GM23338 (cell line): ENCODE results near the gene VSIR. TPM values are rescaled to one million over a fixed set of nuclear protein-coding genes. Genes with fewer than 3 reads are reported as not detected.

Experiments used
- ATAC-seq: fragments of 200-7000 bp; cut with Tn5 transposase; 3 replicates; pipeline ENCODE4 v1.9.1; 2020
- DNase-seq: peaks from one replicate; pipeline ENCODE4 v3.0.0-alpha.2; 2015; ENCODE audit warnings: low spot score
- H2AFZ ChIP-seq: fragments of 200-600 bp; sonication (generic); 2 replicates; pipeline ENCODE4 v1.8.0; 2016; ENCODE audit warnings: antibody characterized with exemption, mild to moderate bottlenecking, moderate library complexity
- H3F3A ChIP-seq: fragments of 200-600 bp; sonication (generic); replicated peaks from 2 replicates; pipeline ENCODE4 v1.8.0; 2017; ENCODE audit warnings: antibody characterized with exemption, mixed run types, low read depth
- H3K27ac ChIP-seq: fragments of 200-600 bp; sonication (generic); 2 replicates; pipeline ENCODE4 v1.6.1; 2016; ENCODE audit warnings: low read depth
- H3K27me3 ChIP-seq: fragments of 200-600 bp; sonication (generic); 2 replicates; pipeline ENCODE4 v1.8.0; 2016; ENCODE audit warnings: mild to moderate bottlenecking, mixed run types, moderate library complexity; ENCODE audit not compliant: insufficient read depth
- H3K36me3 ChIP-seq: fragments of 200-600 bp; sonication (generic); 2 replicates; pipeline ENCODE4 v1.8.0; 2016; ENCODE audit warnings: mild to moderate bottlenecking; ENCODE audit not compliant: insufficient read depth
- H3K4me1 ChIP-seq: fragments of 200-600 bp; sonication (generic); 2 replicates; pipeline ENCODE4 v1.8.0; 2016; ENCODE audit warnings: mild to moderate bottlenecking, moderate library complexity; ENCODE audit not compliant: insufficient read depth
- H3K4me2 ChIP-seq: fragments of 200-600 bp; sonication (generic); 2 replicates; pipeline ENCODE4 v1.7.1; 2017; ENCODE audit warnings: mixed run types
- H3K4me3 ChIP-seq: fragments of 200-600 bp; sonication (generic); 2 replicates; pipeline ENCODE4 v1.6.1; 2016; ENCODE audit warnings: mixed run types
- H3K79me2 ChIP-seq: fragments of 200-600 bp; sonication (generic); replicated peaks from 2 replicates; pipeline ENCODE4 v1.8.0; 2017; ENCODE audit warnings: mild to moderate bottlenecking; ENCODE audit not compliant: insufficient read depth
- H3K9me2 ChIP-seq: fragments of 200-600 bp; sonication (generic); 2 replicates; pipeline ENCODE4 v1.8.0; 2017; ENCODE audit not compliant: insufficient read depth
- H4K20me1 ChIP-seq: fragments of 200-600 bp; sonication (generic); replicated peaks from 2 replicates; pipeline ENCODE4 v1.8.0; 2017; ENCODE audit warnings: mild to moderate bottlenecking; ENCODE audit not compliant: insufficient read depth
- H3K27ac Mint-ChIP-seq: 2 replicates; pipeline ENCODE4 v1.8.0; 2020; ENCODE audit warnings: inconsistent platforms, mild to moderate bottlenecking, moderate library complexity, mixed read lengths
- H3K27me3 Mint-ChIP-seq: 3 replicates; pipeline ENCODE4 v1.8.0; 2022; ENCODE audit warnings: low read depth, mild to moderate bottlenecking, moderate library complexity, mixed read lengths, inconsistent platforms; ENCODE audit not compliant: insufficient read depth, poor library complexity
- H3K36me3 Mint-ChIP-seq: 3 replicates; pipeline ENCODE4 v1.8.0; 2021; ENCODE audit warnings: low read depth, mild to moderate bottlenecking, inconsistent platforms, moderate library complexity, mixed read lengths
- H3K4me1 Mint-ChIP-seq: 3 replicates; pipeline ENCODE4 v1.8.0; 2020; ENCODE audit warnings: mild to moderate bottlenecking, inconsistent platforms, mixed read lengths
- H3K4me3 Mint-ChIP-seq: 3 replicates; pipeline ENCODE4 v1.8.0; 2021; ENCODE audit warnings: moderate library complexity, mild to moderate bottlenecking, inconsistent platforms, mixed read lengths
- H3K9me3 Mint-ChIP-seq: 3 replicates; pipeline ENCODE4 v1.8.0; 2020; ENCODE audit warnings: moderate library complexity, mild to moderate bottlenecking, inconsistent platforms, mixed read lengths
- CREB1 ChIP-seq: fragments of 250-450 bp; sonication (Bioruptor Pico); IDR thresholded peaks from 2 replicates; pipeline ENCODE4 v1.5.0; 2020; ENCODE audit warnings: low read depth, mild to moderate bottlenecking, moderate library complexity
- EZH2 ChIP-seq: fragments of 200-600 bp; sonication (generic); IDR thresholded peaks from one replicate; pipeline ENCODE4 v1.8.0; 2017; ENCODE audit warnings: antibody characterized with exemption, mild to moderate bottlenecking, low read depth; ENCODE audit not compliant: unreplicated experiment
- EZH2phosphoT487 ChIP-seq: fragments of 200-600 bp; sonication (generic); IDR thresholded peaks from one replicate; pipeline ENCODE4 v1.8.1; 2018; ENCODE audit warnings: antibody characterized with exemption; ENCODE audit not compliant: unreplicated experiment
- JUNB ChIP-seq: IDR thresholded peaks from one replicate; pipeline ENCODE4 v1.6.1; 2016; ENCODE audit warnings: antibody characterized with exemption; ENCODE audit not compliant: unreplicated experiment
- NANOG ChIP-seq: IDR thresholded peaks from 2 replicates; pipeline ENCODE4 v1.6.1; 2016; ENCODE audit warnings: antibody characterized with exemption, borderline replicate concordance
- POLR2AphosphoS5 ChIP-seq: IDR thresholded peaks from 2 replicates; pipeline ENCODE4 v1.6.1; 2016; ENCODE audit warnings: antibody characterized with exemption, low read depth
- REST ChIP-seq: IDR thresholded peaks from one replicate; pipeline ENCODE4 v1.6.1; 2018; ENCODE audit warnings: antibody characterized with exemption; ENCODE audit not compliant: unreplicated experiment
- ZNF114 ChIP-seq: fragments of 250-450 bp; sonication (Bioruptor Pico); IDR thresholded peaks from 2 replicates; pipeline ENCODE4 v1.5.0; 2020; ENCODE audit warnings: mild to moderate bottlenecking, moderate library complexity
- ZNF331 ChIP-seq: fragments of 250-450 bp; sonication (Bioruptor Pico); IDR thresholded peaks from 2 replicates; pipeline ENCODE4 v1.5.0; 2020; ENCODE audit warnings: low read depth, mild to moderate bottlenecking, moderate library complexity
- ZNF462 ChIP-seq: fragments of 250-450 bp; sonication (Bioruptor Pico); IDR thresholded peaks from 2 replicates; pipeline ENCODE4 v1.5.0; 2020; ENCODE audit warnings: mild to moderate bottlenecking, moderate library complexity
- polyA plus RNA-seq: library from polyadenylated mRNA; unstranded; fragments of >200 nt; fragmentation: Nextera tagmentation; extraction: Ambion mirVana; gene quantifications from 2 replicates; pipeline ENCODE4 v1.2.1, GENCODE V29; 2016
- total RNA-seq: library from RNA; depleted of rRNA; stranded (reverse); fragments of >200 nt; shearing (Covaris generic); gene quantifications from 2 replicates; pipeline ENCODE4 v1.2.3, GENCODE V29; 2014
- TF ChIP-seq, protein P1 (sequence below), 2 experiments: fragments of 200-600 bp in 1 of 2; sonication (generic) in 1 of 2; conservative IDR thresholded peaks; 2 replicates each; pipeline versions ENCODE4 v1.5.1 to v1.6.1; 2016 to 2017; ENCODE audit warnings: antibody characterized with exemption in 2 of 2, low read depth in 2 of 2, mild to moderate bottlenecking in 2 of 2, moderate library complexity in 1 of 2
- TF ChIP-seq, protein P2 (sequence below): IDR thresholded peaks from 2 replicates; pipeline ENCODE4 v1.6.1; 2016; ENCODE audit warnings: antibody characterized with exemption

Gene VSIR
- total and polyA plus RNA-seq, 2 experiments from 2014 or later, result 0.10 to 0.74 TPM

DNA sequence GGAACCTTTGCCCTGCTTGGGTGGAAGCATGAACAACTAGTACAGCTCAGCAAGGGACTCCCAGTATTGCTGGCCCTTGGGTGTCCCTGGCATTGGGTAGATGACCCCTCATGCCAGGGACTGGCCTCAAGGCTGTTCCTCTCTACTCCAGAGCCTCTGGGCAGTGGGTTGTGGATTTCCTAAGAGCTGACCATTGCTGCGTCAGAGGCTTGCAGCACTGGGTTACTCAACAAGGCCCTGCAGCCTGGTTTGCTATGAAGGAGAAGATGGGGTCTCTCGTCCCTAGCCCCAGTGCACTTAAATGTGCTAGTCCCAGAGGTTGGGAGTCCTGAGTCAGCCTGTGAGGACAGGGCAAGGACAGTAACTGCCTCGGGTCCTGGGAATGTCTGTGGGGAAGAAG is 2.5 kb downstream of the VSIR start:
- no peaks in the 10 kb centered on the region for H3K36me3 Mint-ChIP-seq
- no peak for ATAC-seq
- Histone ChIP-seq H3K79me2 (no peaks in the 10 kb centered on the region), H3K4me1 (no peaks in the 10 kb centered on the region), H3K27ac (no peak overlapping the region), H3K4me3 (no peak overlapping the region), H3K36me3 (no peaks in the 10 kb centered on the region), H3K9me2 (no peaks in the 10 kb centered on the region), H3K27me3 (peaks cover 12% of the 10 kb centered on the region; the same call in 1 of the 2 replicates), H4K20me1 (no peaks in the 10 kb centered on the region), H3F3A (no peaks in the 10 kb centered on the region), H3K4me2 (no peak overlapping the region), H2AFZ (no peak overlapping the region)
- TF ChIP-seq, protein P1, sequence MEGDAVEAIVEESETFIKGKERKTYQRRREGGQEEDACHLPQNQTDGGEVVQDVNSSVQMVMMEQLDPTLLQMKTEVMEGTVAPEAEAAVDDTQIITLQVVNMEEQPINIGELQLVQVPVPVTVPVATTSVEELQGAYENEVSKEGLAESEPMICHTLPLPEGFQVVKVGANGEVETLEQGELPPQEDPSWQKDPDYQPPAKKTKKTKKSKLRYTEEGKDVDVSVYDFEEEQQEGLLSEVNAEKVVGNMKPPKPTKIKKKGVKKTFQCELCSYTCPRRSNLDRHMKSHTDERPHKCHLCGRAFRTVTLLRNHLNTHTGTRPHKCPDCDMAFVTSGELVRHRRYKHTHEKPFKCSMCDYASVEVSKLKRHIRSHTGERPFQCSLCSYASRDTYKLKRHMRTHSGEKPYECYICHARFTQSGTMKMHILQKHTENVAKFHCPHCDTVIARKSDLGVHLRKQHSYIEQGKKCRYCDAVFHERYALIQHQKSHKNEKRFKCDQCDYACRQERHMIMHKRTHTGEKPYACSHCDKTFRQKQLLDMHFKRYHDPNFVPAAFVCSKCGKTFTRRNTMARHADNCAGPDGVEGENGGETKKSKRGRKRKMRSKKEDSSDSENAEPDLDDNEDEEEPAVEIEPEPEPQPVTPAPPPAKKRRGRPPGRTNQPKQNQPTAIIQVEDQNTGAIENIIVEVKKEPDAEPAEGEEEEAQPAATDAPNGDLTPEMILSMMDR (conservative IDR thresholded peaks at IDR 0.05; ENCODE audit: low read depth in 2 of 2), result no peak
- no peak for TF ChIP-seq POLR2AphosphoS5
- no peak for TF ChIP-seq EZH2
- no peak for TF ChIP-seq REST
- TF ChIP-seq ZNF331, result no peak
- no peak for TF ChIP-seq CREB1 (CRISPR knock-in tag)
- no peak for TF ChIP-seq ZNF114 (CRISPR knock-in tag)
- no peak for TF ChIP-seq ZNF462
- no peak for TF ChIP-seq JUNB
- TF ChIP-seq, protein P2, sequence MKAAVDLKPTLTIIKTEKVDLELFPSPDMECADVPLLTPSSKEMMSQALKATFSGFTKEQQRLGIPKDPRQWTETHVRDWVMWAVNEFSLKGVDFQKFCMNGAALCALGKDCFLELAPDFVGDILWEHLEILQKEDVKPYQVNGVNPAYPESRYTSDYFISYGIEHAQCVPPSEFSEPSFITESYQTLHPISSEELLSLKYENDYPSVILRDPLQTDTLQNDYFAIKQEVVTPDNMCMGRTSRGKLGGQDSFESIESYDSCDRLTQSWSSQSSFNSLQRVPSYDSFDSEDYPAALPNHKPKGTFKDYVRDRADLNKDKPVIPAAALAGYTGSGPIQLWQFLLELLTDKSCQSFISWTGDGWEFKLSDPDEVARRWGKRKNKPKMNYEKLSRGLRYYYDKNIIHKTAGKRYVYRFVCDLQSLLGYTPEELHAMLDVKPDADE, result no peak
- no peak for TF ChIP-seq EZH2phosphoT487
- TF ChIP-seq NANOG, result no peak
- peaks cover 9% of the 10 kb centered on the region for H3K4me1 Mint-ChIP-seq
- no peak overlapping the region for H3K27ac Mint-ChIP-seq
- H3K4me3 Mint-ChIP-seq, result no peak overlapping the region
- DNase-seq, result no peak
- H3K9me3 Mint-ChIP-seq, result no peaks in the 10 kb centered on the region; the same call in 2 of the 3 replicates
- H3K27me3 Mint-ChIP-seq, result peaks cover 14% of the 10 kb centered on the region
